ENCODE data around the gene CDH4.

Gene CDH4

DNA sequence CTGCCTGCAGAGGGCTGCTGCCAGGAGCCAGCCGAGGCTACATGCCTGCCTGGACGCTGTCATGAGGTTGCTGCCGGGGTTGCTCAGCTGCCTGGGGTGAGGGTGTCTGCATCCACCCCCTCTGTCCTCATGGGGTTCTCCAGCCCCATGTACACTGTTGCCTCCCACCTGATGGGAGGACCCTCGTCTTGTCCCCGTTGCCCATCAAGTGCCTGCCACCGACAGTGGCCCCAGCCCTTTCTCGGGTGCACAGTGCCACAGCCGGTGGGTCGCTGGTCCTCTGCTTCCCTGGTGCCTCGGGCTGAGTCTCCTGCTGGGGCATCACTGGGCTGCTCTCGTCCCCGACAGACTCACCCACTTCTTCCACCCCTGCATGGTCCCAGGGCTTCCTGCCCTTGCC is 313.7 kb downstream of the CDH4 start:
- no peak for DNase-seq

DNA sequence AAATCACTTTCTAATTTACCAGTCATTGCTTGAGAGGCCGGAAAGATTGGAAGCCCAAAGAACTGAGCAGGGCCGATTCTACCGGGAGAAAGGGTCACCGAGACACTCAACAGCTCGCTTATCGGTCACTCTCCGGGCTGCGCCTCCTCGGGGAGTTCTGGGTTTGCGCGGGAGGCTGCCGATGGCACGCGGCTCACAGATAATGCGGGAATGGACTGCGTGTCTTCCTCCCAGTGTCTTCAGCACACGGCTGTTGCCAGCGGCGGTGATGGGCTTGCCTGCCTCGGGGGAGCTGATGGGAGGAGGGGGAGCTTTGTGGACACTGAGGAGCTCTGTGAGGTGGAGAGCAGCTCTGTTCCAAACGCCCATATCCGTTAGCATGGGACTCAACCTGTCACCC is 314.6 kb downstream of the CDH4 start:
- DNase-seq: no peak

- DNase-seq: no peak
Observed at GRCh38 chr20:61567204-61567603, 315.1 kb downstream of the CDH4 start.

GRCh38 chr20:61569825-61570224 is 317.8 kb downstream of the CDH4 start:
- DNase-seq: no peak

DNA sequence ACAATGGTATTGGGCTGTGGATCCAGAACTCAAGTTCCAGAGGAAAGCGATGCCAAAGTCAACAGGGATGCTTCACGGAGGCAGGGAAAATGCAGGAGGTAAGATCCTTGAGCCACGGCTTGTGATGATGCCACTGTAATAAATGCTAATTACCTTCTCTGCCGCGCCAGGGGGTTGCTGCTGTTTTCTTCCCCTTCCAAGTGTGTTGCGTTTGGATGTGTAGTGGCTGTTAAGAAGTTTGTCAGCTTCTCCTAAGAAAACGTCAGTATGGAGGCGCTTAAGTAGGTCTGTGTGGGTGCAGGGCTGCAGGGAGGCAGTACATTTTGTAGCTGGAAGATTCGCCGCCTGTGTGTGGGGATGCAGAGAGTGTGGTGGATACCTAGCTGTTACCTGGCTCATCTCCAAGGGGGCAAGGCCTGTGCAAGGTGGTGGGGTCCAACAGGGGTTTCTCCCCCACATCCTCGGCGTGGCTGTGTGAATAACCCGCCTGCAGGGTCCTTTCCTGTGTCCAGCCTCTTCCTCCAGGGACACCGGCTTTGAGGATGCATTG is 318.7 kb downstream of the CDH4 start:
- no peak for DNase-seq

GRCh38 chr20:61571221-61571620 is 319.2 kb downstream of the CDH4 start:
- no peak for DNase-seq

DNA sequence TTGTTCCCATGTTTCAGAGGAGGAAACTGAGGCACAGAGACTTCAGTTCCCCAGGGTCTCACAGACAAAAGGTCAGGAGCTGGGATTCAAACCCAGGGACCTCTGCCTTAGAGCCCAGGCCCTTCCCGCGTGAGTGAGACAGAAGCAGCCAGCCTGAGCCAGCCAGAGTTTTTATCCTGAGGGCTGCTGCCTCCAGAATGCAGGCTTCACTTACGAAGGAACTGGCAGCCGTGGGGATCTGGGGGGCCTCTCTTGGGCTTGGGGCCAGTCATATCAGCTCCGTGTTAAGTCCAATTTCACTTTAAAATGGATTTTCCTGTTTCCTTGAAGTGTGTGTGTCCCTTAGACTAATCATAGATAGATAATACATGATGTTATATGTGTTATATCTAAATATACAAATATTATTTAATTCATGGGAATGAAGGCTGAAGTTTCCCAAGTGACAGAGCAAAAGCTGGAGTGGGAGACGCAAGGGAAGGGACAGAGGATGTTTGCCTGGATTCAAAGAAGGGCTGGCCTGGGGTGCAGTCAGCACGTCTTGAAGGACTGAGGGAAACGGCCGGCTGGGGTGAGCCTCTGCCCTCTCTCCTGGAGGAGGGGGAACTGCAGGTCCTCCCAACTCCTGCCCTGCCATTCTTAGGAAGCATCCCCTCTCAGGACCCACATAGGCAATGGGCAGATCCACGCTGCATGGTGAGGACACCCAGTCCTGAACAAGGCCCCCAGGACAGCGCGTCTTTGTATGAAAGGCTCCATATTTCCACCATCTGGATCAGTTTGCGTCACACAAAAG is 320.1 kb downstream of the CDH4 start:
- no peak for DNase-seq

DNA sequence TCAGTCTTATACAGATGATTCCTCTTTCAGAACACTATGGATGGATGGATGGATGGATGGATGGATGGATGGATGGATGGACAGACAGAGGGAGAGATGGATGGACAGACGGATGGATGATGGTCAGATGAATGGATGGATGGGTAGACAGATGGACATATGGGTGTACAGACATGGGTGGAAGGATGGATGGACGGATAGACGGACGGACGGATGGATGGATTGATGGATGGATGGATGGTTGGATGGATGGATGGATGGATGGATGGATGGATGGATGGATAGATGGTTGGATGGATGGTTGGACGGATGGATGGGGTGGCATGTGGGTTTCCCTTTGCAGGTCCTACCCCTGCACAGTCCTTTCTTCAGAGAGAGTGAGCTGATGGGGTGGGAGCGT is 320.7 kb downstream of the CDH4 start:
- no peak for DNase-seq

DNA sequence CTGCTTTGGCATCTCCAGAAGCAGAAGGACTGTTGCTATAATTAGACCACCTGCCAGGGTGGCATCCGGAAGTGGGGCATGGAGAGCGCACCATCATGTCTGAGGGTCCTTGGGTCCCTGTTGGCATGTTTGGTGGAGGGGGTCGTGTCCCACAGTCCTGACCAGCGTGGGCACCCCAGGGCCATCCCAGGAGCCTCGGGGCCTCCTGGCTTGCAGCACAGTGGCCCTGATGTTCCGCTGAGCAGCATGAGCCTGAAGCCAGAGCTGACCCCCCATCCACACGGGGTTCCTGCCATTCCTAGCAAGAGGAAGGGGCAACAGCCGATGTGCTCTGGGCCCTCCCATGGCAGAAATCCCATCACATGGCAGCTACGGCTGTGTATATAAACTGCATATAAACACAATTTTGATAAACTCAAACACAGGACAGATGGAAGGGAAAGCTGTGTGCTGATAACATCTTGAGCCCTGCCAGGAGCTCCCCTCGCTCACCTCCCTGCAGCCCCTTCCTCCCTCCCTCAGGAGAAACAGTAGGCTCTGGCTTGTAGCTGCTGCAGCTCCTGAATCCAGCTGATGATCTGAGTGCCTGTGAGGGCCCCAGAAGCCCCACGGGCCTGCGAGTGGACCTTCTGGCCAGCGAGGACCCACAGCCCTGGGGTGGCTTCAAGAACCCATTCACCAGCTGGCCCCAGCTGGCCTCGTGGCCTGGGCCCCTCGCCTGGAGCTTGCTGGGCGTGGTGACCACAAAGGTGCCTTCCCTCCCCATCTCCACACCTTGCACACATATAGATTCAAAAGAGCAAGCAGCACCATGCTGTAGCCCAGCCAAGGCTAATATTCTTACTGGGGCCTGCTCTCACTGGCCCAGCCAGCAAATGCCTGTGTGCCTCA is 321.6 kb downstream of the CDH4 start:
- no peak for DNase-seq

- no peak for DNase-seq
Observed at GRCh38 chr20:61575151-61575937, 323.3 kb downstream of the CDH4 start.

- no peak for DNase-seq
Observed at GRCh38 chr20:61576372-61576771, 324.3 kb downstream of the CDH4 start.

- no peak for DNase-seq
Observed at GRCh38 chr20:61577065-61577464, 325.0 kb downstream of the CDH4 start.

GRCh38 chr20:61579908-61580307 is 327.8 kb downstream of the CDH4 start:
- no peak for DNase-seq

DNA sequence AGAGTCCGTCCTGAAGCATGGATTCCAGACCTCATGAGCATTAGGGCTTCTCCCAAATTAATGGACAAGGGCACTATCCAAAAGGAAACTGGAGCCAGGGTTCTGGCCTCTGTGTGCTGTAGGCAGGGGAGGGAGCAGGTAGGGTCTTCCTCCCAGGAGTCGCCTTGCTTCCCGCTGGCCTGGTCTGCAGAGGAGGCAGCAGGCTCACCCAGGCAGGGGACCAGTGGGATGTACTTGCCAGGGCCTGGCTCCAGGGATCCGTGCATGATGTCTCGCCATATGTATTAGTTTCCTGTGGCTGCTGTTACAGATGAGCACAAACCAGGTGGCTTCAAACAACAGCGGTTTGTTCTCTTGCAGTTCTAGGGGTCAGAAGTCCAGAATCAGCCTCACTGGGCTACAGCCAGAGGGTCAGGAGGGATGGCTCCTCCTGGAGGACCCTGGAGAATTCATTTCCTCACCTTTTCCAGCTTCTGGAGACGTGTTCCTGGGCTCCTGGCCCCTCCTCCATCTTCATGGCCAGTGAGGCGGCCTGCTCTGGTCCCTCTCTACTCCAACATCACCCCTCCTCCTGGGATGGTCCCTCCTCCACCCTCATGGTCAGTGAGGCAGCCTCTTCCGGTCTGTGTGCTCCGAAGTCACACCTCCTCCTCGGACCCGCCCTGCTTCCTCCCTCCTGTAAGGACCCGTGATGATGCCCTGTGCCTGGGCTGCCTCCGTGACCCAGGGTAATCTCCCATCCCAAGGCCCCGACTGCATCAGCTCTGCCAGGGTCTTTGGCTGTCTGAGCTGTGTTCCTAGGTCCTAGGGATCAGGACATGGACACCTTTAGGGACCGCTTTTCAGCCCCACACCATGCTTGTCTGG is 329.1 kb downstream of the CDH4 start:
- DNase-seq: no peak

- DNase-seq: no peak
Observed at GRCh38 chr20:61581825-61582188, 329.7 kb downstream of the CDH4 start.

GRCh38 chr20:61582196-61582923 is 330.3 kb downstream of the CDH4 start:
- no peak for DNase-seq

DNA sequence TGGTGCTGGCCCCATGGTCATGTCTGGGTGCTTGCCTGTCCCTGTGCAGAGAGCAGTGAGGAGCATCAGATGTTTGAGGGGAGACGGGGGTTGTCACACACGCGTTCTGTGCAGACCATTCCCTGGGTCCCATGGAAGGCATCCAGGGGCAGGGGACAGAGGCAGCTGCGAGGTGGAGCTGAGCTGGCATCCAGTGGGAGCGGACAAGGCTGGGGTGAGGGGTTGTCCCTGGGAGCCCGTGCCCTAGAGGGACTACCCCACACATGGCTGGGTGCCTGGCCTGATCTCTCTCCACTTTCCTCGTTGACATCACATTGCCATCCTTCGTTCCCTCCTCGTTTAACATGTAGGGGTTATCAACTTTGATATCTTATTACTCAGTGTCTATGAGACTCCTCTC is 331.3 kb downstream of the CDH4 start:
- no peak for DNase-seq

GRCh38 chr20:61584851-61585250 is 332.8 kb downstream of the CDH4 start:
- no peak for DNase-seq

- DNase-seq: no peak
Observed at GRCh38 chr20:61585764-61586163, 333.7 kb downstream of the CDH4 start.

GRCh38 chr20:61587036-61587435 is 335.0 kb downstream of the CDH4 start:
- no peak for DNase-seq

DNA sequence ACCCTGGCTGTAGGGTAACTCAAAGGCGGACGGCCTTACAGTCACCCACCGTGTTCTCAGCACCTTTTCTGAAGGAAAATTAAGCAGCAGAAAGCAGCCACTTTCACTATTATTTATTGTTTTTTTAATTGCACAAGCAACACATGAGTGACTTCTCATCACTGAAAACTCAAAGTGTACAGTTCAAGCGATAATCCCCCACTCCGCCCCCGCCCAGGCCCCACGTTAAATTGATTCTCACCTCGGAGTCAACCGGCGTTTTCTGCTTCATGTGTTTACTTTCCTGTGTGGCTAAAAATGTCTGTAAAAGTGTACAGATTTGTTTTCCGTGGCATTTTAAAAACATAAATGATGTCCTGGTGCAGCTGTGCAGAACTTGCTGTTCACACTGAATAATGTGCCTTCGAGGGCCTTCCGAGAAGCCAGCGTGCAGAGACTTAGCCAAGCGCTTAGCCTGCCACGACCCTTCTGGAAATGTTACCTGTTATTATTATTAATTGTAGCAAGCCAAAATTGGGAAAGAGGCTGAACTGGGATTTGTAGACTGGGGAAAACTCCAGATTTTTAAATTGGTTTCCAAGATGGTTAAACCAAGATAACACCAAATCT is 335.7 kb downstream of the CDH4 start:
- no peak for DNase-seq

Measured in fibroblast of skin of scalp (primary cell).